GM19324 (cell line): Measurements from ENCODE around the gene PIK3CD.
"Not testable (repeated sequence)": the region's sequence is repeated elsewhere in the genome, so short reads cannot be mapped to it uniquely, and the experiment has no call there.

ENCODE experiments used
- ATAC-seq: cut with Tn5 transposase; IDR thresholded peaks from one replicate; pipeline ENCODE4 v1.9.1; 2021; ENCODE audit warnings: mild to moderate bottlenecking, moderate library complexity; ENCODE audit not compliant: unreplicated experiment, low FRiP score

The PIK3CD gene

GRCh38 chr1:9730096-9730901, 78.8 kb downstream of the PIK3CD start:
- no peak for ATAC-seq

- ATAC-seq: no peak
Measured at GRCh38 chr1:9731051-9731537, 79.6 kb downstream of the PIK3CD start.

GRCh38 chr1:9731561-9731960, 80.0 kb downstream of the PIK3CD start:
- no peak for ATAC-seq

DNA sequence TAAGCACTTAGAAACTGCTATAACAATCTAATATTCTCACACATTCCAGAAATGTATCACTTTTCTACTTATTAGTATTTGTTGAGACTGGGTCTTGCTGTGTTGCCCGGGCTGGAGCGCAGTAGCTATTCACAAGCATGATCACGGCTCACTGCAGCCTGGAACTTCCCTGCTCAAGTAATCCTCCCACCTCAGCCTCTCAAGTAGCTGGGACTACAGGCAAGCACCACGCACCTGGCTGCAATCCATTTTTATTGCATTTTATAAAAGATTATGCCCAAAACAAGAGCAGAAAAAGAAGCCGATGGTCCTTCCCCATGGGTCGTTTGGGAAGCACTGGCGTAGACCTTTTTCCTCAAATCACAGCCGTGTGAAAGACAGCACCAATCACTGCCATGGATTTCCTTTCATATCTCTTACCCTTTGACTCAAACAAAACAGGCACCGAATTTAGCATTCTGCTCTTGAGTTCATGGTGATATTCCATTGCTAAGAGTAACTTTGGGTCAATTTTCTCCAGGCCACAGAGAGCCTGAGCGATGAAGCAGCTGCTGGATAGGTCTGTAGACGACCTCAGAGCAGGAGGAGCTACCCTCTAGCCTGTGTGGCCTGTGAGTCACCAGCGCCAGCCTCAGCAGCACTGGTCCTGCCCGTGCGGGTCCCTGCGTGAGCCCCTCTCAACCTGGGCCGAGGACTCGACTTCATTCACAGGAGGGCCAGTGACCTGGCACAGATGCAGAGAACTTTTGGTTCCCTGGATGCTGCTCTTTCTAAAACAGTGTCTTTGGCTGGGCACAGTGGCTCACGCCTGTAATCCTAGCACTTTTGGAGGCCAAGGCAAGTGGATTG, 80.8 kb downstream of the PIK3CD start:
- no peak for ATAC-seq

DNA sequence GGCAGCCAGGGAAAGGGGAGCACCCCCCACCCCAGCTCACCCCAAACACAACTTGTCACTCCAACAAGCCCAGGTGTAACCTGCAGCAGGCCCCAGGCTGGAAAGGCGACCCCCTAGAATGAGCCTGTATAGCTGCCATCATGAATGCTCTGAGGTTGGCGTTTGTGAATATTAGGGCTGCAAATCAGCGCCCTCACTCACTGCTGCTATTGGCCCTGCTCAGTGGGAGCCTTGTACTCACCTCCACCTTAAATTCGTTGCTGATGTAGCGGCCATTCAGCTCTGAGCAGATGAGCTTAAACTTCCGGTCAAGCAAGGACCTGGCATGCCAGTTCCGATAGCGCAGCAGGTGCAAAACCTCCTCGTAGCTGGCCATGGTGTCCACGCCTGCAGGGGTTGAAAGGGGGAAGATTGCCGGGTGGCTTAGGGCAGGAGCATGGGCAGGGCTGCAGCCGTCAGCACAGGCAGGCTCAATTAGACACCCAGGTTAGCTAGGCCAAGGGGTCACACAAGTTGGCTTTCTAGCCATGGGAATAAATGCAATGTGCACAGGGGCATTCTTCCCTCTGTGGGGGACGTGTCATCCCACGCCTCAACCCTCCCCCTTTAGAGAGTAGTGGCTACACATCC, 81.7 kb downstream of the PIK3CD start:
- ATAC-seq: no peak

GRCh38 chr1:9735800-9736199, 84.3 kb downstream of the PIK3CD start:
- no peak for ATAC-seq

GRCh38 chr1:9736241-9736640, 84.7 kb downstream of the PIK3CD start:
- no peak for ATAC-seq

DNA sequence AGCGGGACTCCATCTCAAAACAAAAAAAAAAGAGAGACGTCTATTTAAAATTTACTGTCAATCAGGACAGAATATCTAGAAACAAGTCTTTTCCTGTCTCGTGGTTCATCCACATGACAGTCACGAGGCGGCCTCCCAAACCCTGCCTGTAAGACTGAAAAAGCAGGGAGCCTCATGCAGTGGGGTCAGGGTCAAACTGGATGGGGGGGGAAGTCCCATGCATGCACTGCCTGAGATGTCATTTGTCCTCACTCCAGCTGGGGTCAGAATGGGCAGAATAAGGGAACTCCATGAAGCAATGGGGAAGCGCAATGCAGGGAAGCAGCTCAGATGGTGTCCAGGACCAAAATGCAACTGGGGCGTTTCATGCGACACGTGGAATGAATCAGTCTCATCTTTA, 85.5 kb downstream of the PIK3CD start:
- no peak for ATAC-seq

DNA sequence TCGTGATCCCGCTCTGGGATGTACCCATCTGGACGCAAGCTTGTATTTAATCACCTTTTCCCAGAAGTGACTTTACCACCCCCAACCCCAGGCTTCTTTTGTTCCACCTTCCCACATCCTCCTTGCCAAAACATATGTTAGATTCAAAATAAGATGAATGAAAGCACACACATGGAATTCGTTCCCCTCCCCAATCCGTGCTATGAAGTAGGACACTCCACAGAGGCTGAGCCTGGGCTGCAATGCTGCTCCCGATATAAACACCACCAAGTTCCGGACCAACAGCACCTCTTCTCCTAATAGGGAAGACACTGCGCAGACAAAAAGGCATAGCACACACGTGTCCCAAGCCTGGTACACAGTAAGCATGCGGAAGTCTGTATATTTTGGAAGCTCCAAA, 86.1 kb downstream of the PIK3CD start:
- no peak for ATAC-seq

DNA sequence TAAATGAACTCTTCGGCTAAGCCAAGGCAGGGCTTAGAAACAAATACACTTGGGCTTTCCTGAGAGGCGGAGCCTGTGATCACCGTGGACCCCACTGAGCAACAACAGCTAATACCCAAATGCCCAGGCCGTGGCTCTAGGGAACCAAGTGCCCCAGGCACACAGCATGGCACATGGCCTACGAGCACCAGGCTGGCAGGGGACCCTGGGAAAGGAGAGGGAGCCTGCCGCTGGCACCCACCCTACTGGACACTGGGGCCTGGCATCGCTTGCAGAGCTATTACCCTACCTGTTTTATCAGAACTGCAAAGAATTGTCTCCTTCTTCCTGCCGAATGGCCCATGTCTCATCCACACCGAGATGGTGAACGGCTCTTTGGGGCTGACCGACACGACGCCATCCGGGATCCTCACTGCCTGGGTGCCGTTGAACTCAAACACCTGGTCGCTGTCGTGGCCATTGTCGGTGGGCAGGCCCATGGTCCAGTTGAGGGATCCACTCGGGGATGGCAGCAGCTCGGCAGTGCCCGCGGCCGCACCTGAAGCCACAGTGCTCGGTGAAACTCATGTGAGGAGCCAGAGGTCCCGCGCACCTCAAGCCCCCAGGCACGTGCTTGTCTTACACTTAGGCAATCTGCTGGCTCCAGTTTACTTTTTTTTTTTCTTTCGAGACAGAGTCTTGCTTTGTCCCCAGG, 92.7 kb downstream of the PIK3CD start:
- no peak for ATAC-seq

- no peak for ATAC-seq
Measured at GRCh38 chr1:9746211-9746610, 94.7 kb downstream of the PIK3CD start.

DNA sequence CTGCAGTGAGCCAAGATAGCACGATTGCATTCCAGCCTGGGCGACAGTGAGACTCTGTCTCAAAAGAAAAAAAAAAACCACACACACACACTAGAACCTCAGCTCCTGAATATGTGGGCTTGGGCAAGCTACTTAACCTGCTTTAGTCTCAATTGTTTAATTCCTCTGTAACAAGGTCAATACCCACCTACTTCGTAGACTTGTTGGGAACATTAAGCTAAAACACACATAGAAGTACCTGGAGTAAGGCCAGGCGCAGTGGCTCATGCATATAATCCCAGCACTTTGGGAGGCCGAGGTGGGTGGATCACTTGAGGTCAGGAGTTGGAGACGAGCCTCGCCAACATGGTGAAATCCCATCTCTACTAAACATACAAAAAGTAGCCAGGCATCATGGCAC, 95.1 kb downstream of the PIK3CD start:
- no peak for ATAC-seq

DNA sequence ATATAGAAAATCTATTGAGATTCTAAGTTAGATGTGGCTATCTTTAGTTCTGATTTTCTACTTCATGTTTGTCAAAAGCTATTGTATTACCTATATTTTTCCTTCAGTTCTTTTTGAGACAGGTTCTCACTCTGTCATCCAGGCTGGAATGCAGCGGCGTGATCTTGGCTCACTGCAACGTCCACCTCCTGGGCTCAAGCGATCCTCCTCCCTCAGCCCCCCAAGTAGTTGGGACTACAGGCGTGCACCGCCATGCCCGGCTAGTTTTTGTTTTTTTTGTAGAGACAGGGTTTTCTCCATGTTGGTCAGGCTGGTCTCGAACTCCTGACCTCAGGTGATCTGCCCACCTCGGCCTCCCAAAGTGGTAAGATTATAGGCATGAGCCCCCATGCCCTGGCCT, 96.9 kb downstream of the PIK3CD start:
- ATAC-seq: not testable (repeated sequence)

DNA sequence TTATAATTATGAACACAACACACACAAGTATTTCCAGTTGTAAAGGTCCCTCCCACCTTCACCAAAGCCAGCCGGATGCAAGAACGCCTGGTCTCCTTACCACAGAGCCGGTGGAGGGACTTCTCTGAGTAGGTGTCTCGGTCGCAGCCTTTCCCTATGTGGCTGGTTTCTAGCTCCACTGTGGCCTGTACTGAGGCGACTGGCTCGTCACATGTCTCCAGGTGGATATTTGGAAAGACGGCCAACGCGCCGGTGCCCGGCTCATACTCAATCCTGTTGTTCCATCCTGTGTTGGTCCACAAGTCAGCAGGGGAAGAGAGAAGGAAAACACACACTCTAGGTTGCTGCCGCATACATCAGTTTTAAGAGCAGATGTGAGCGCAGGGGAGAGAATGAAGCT, 97.8 kb downstream of the PIK3CD start:
- no peak for ATAC-seq

DNA sequence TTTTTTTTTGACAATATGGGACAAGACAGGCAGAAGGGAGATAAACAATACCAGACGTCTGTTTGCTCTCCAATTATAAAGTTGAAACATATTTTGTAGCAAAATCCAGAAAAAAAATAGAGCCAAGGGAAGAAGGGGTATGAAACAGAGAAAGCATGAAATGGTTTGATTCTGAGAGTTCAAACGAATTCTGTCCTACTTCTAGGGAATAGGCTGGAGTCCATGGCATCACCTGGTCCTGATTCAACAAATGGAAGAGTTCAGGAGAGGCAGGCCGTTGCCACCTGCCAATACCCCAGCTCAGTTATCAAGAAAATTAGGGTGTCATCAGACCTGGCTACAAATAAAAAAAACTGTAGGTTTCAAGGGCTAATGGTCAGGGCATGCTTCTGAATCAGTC, 100.4 kb downstream of the PIK3CD start:
- ATAC-seq: no peak

DNA sequence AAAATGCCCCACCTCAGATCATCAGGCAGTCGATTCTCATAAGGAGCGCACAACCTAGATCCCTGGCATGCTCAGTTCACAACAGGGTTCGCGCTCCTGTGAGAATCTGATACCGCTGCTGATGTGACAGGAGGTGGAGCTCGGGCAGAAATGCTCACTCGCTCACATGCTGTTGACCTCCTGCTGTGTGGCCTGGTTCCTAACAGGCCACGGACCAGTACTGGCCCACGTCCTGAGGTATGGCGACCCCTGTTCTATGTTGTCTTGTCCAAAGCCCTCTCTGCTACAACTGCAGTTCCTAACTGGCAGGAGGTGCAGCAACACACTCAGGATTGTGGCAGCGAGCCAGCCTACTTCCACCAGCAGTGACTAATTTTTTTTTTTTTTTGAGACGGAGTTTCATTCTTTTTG, 101.6 kb downstream of the PIK3CD start:
- ATAC-seq: no peak

- no peak for ATAC-seq
Measured at GRCh38 chr1:9755441-9755995, 104.0 kb downstream of the PIK3CD start.

GRCh38 chr1:9758559-9759121, 107.1 kb downstream of the PIK3CD start:
- ATAC-seq: no peak

DNA sequence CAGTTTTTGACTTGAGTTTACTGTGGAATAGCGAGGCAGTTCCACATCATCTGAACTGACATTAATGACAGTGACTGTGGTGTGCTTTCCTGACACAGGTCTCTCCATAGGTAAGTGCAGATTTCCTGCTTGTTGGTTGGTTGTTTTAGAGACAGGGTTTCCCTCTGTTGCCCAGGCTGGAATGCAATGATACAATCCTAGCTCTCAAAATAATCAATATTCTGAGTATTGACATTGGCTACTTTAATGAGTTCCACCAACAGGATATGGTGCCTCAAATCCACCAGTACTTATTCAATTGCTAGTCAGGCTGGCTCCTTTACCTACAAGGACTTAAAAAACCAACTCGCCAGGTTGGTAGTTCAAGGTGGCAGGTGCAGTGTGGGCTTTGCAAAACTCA, 108.4 kb downstream of the PIK3CD start:
- ATAC-seq: no peak

- no peak for ATAC-seq
Measured at GRCh38 chr1:9760824-9761223, 109.3 kb downstream of the PIK3CD start.
